Measurements from ENCODE around the gene ARRDC5.
A peak's percentile ranks its signal among the peaks of the same experiment; 100 is the strongest.
"Not testable (repeated sequence)": the region's sequence is repeated elsewhere in the genome, so short reads cannot be mapped to it uniquely, and the experiment has no call there.

ARRDC5 gene

GRCh38 chr19:4909897-4910593, 7.3 kb upstream of the ARRDC5 start:
- peak; percentile 83 to 91 for DNase-seq (ENCODE audit: low read depth in 2 of 2)

- DNase-seq (ENCODE audit: low read depth in 2 of 2) = no peak
Measured at GRCh38 chr19:4909156-4909896, 6.6 kb upstream of the ARRDC5 start, which contains the start of gene UHRF1. UHRF1 (plus strand) TSS chr19:4909501; CDS start chr19:4910886, 1,385 bp downstream.

GRCh38 chr19:4908781-4909155, 6.1 kb upstream of the ARRDC5 start:
- no peak for DNase-seq (ENCODE audit: low read depth in 2 of 2)

GRCh38 chr19:4908360-4908759, 5.7 kb upstream of the ARRDC5 start:
- DNase-seq (ENCODE audit: low read depth in 2 of 2) = no peak

- no peak for DNase-seq (ENCODE audit: low read depth in 2 of 2)
Measured at GRCh38 chr19:4906963-4907362, 4.3 kb upstream of the ARRDC5 start.

- no peak for DNase-seq (ENCODE audit: low read depth in 2 of 2)
Measured at GRCh38 chr19:4904481-4904880, 1.8 kb upstream of the ARRDC5 start.

- DNase-seq (ENCODE audit: low read depth in 2 of 2) = not testable (repeated sequence)
Measured at GRCh38 chr19:4900879-4901278, 1.8 kb downstream of the ARRDC5 start.

GRCh38 chr19:4897146-4897545, 5.5 kb downstream of the ARRDC5 start:
- DNase-seq (ENCODE audit: low read depth in 2 of 2) = no peak

- DNase-seq (ENCODE audit: low read depth in 2 of 2) = no peak
Measured at GRCh38 chr19:4896372-4896771, 6.3 kb downstream of the ARRDC5 start.

- DNase-seq (ENCODE audit: low read depth in 2 of 2) = not testable (repeated sequence)
Measured at GRCh38 chr19:4892962-4893361, 9.7 kb downstream of the ARRDC5 start.

GRCh38 chr19:4891066-4891465, 11.6 kb downstream of the ARRDC5 start:
- DNase-seq (ENCODE audit: low read depth in 2 of 2) = no peak

GRCh38 chr19:4889034-4889815, 13.5 kb downstream of the ARRDC5 start:
- DNase-seq (ENCODE audit: low read depth in 2 of 2) = no peak

- DNase-seq (ENCODE audit: low read depth in 2 of 2) = not testable (repeated sequence)
Measured at GRCh38 chr19:4887803-4888202, 14.9 kb downstream of the ARRDC5 start.

GRCh38 chr19:4884993-4885392, 17.7 kb downstream of the ARRDC5 start:
- DNase-seq (ENCODE audit: low read depth in 2 of 2) = not testable (repeated sequence)

- DNase-seq (ENCODE audit: low read depth in 2 of 2) = not testable (repeated sequence)
Measured at GRCh38 chr19:4882874-4883273, 19.8 kb downstream of the ARRDC5 start.

GRCh38 chr19:4879041-4879440, 23.7 kb downstream of the ARRDC5 start:
- no peak for DNase-seq (ENCODE audit: low read depth in 2 of 2)

GRCh38 chr19:4878491-4878968, 24.2 kb downstream of the ARRDC5 start:
- DNase-seq (ENCODE audit: low read depth in 2 of 2) = no peak

- DNase-seq (ENCODE audit: low read depth in 2 of 2) = no peak
Measured at GRCh38 chr19:4877753-4878490, 24.8 kb downstream of the ARRDC5 start.

GRCh38 chr19:4873930-4874329, 28.8 kb downstream of the ARRDC5 start:
- no peak for DNase-seq (ENCODE audit: low read depth in 2 of 2)

GRCh38 chr19:4871711-4872110, 31.0 kb downstream of the ARRDC5 start:
- DNase-seq (ENCODE audit: low read depth in 2 of 2) = no peak

GRCh38 chr19:4870025-4870700, 32.5 kb downstream of the ARRDC5 start:
- no peak for DNase-seq (ENCODE audit: low read depth in 2 of 2)
